Measurements from ENCODE around the gene ZNF750. TPM values are rescaled to one million over a fixed set of nuclear protein-coding genes. Genes with fewer than 3 reads are reported as not detected.

Gene ZNF750
- total and polyA plus RNA-seq, 8 donors: 0.02 to 0.08 TPM; not detected in 6

GRCh38 chr17:82821554-82821953 lies 18.3 kb downstream of the ZNF750 start:
- Histone ChIP-seq H3K36me3 (peaks cover 0 to 6% (median 0%) of the 10 kb centered on the region in 3 donors), H3K9me3 (no peaks in the 10 kb centered on the region), H3K27me3 (no peaks in the 10 kb centered on the region), H3K4me1 (no peaks in the 10 kb centered on the region), H3K27ac (no peak overlapping the region), H3K4me3 (no peak overlapping the region)
- TF ChIP-seq, protein P1, sequence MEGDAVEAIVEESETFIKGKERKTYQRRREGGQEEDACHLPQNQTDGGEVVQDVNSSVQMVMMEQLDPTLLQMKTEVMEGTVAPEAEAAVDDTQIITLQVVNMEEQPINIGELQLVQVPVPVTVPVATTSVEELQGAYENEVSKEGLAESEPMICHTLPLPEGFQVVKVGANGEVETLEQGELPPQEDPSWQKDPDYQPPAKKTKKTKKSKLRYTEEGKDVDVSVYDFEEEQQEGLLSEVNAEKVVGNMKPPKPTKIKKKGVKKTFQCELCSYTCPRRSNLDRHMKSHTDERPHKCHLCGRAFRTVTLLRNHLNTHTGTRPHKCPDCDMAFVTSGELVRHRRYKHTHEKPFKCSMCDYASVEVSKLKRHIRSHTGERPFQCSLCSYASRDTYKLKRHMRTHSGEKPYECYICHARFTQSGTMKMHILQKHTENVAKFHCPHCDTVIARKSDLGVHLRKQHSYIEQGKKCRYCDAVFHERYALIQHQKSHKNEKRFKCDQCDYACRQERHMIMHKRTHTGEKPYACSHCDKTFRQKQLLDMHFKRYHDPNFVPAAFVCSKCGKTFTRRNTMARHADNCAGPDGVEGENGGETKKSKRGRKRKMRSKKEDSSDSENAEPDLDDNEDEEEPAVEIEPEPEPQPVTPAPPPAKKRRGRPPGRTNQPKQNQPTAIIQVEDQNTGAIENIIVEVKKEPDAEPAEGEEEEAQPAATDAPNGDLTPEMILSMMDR (IDR thresholded peaks at IDR 0.05): no peak
- WGBS, 2 donors: 82 to 90% methylated on average over 2 of the region's 2 CpGs
- FAIRE-seq: no peak
- DNase-seq: no peak
- ATAC-seq: no peak
- intact Hi-C loops (cut with DNase I): no loop called here

DNA sequence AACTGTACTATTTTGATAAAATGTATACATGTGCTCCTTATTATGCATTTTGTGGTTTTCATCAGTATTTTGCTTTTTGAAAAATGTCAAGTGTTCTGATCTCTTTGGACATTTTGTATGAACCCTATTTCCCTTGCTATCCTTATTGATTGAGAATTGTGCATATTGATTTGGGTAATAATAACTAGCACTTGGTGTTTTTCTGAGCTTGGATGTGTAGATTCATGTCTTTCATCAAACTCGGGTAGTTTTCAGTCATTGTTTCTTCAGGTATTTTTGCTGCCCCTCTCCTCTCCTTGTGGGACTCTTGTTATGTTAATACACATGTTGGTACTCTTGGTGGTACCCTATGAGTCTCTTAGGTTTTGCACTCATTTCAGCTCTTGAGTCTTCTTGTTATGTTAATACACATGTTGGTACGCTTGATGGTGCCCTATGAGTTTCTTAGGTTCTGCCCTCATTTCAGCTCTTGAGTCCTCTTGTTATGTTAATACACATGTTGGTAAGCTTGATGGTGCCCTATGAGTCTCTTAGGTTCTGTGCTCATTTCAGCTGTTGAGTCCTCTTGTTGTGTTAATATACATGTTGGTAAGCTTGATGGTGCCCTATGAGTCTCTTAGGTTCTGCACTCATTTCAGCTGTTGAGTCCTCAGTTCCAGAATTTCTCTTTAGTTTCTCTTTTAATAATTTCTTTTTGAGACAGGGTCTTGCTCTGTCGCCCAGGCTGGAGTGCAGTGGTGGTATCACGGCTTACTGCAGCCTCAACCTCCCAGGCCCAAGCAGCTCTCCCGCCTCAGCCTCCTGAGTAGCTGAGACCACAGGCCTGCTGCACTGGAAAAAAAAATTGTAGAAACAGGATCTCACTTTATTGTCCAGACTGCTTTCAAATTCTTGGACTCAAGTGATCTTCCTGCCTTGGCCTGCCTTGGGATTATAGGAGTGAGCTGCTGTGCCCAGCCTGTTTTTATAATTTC lies 19.3 kb downstream of the ZNF750 start:
- 97 to 99% methylated on average over 5 of the region's 5 CpGs for WGBS, 2 donors
- Histone ChIP-seq H3K9me3 (no peaks in the 10 kb centered on the region), H3K27me3 (no peaks in the 10 kb centered on the region), H3K4me3 (no peak overlapping the region), H3K27ac (no peak overlapping the region), H3K36me3 (peaks cover 0 to 6% (median 0%) of the 10 kb centered on the region in 3 donors), H3K4me1 (no peaks in the 10 kb centered on the region)
- DNase-seq (no peak), FAIRE-seq (no peak), ATAC-seq (no peak)
- intact Hi-C loops (cut with DNase I): no loop called here
- TF ChIP-seq, protein P1 (IDR thresholded peaks at IDR 0.05): no peak

- 91 to 92% methylated on average over 5 of the region's 5 CpGs for WGBS, 2 donors
- TF ChIP-seq, protein P1 (IDR thresholded peaks at IDR 0.05): no peak
- Histone ChIP-seq H3K27me3 (no peaks in the 10 kb centered on the region), H3K36me3 (peaks cover 0 to 6% (median 0%) of the 10 kb centered on the region in 3 donors), H3K4me1 (no peaks in the 10 kb centered on the region), H3K9me3 (no peaks in the 10 kb centered on the region), H3K4me3 (no peak overlapping the region), H3K27ac (no peak overlapping the region)
- intact Hi-C loops (cut with DNase I): no loop called here
- FAIRE-seq: no peak
- DNase-seq: no peak
- ATAC-seq: no peak
These were observed 21.9 kb downstream of the ZNF750 start for GRCh38 chr17:82817947-82818346.

DNA sequence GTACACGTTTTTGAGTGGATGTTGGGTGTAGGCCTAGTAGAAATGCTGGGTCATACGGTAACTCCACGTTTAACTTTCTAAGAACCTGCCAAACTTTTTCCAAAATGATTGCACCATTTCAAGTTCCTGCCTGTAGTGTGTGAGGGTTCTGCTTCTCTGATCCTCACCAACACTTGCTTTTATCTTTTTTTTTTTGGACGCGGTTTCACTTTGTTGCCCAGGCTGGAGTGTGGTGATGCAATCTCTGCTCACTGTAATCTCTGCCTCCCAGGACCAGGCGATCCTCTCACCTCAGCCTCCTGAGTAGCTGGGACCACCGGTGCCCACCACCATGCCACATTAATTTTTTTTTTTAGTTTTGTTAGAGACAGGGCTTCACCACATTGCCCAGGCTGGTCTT lies 23.5 kb downstream of the ZNF750 start:
- TF ChIP-seq, protein P1 (IDR thresholded peaks at IDR 0.05): no peak
- Histone ChIP-seq H3K4me1 (no peaks in the 10 kb centered on the region), H3K27me3 (no peaks in the 10 kb centered on the region), H3K36me3 (peaks cover 0 to 6% (median 0%) of the 10 kb centered on the region in 3 donors), H3K4me3 (no peak overlapping the region), H3K9me3 (no peaks in the 10 kb centered on the region), H3K27ac (no peak overlapping the region)
- no peak for FAIRE-seq
- 76 to 82% methylated on average over 7 of the region's 7 CpGs for WGBS, 2 donors
- intact Hi-C loops (cut with DNase I): no loop called here
- ATAC-seq: no peak
- no peak for DNase-seq

GRCh38 chr17:82815790-82816305 lies 24.0 kb downstream of the ZNF750 start:
- ATAC-seq: no peak
- H3K27me3 ChIP-seq: no peaks in the 10 kb centered on the region
- no peak for DNase-seq
- H3K9me3 ChIP-seq: no peaks in the 10 kb centered on the region
- intact Hi-C loops (cut with DNase I): no loop called here
- TF ChIP-seq, protein P1 (IDR thresholded peaks at IDR 0.05): no peak
- no peaks in the 10 kb centered on the region for H3K4me1 ChIP-seq
- H3K4me3 ChIP-seq: no peak overlapping the region
- no peak for FAIRE-seq
- H3K36me3 ChIP-seq: peaks cover 0 to 6% (median 0%) of the 10 kb centered on the region in 3 donors
- H3K27ac ChIP-seq: no peak overlapping the region
- WGBS, 2 donors: 86 to 87% methylated on average over 13 of the region's 13 CpGs
